ENCODE results near the gene TAOK2. TPM values are rescaled to one million over a fixed set of nuclear protein-coding genes. Genes with fewer than 3 reads are reported as not detected.

The TAOK2 gene
- total and polyA plus RNA-seq, 2 of the 13 experiments (the other 11 are each of a cell fraction or from before 2014, with no cell fraction given) = 17.4 to 43.2 TPM

DNA sequence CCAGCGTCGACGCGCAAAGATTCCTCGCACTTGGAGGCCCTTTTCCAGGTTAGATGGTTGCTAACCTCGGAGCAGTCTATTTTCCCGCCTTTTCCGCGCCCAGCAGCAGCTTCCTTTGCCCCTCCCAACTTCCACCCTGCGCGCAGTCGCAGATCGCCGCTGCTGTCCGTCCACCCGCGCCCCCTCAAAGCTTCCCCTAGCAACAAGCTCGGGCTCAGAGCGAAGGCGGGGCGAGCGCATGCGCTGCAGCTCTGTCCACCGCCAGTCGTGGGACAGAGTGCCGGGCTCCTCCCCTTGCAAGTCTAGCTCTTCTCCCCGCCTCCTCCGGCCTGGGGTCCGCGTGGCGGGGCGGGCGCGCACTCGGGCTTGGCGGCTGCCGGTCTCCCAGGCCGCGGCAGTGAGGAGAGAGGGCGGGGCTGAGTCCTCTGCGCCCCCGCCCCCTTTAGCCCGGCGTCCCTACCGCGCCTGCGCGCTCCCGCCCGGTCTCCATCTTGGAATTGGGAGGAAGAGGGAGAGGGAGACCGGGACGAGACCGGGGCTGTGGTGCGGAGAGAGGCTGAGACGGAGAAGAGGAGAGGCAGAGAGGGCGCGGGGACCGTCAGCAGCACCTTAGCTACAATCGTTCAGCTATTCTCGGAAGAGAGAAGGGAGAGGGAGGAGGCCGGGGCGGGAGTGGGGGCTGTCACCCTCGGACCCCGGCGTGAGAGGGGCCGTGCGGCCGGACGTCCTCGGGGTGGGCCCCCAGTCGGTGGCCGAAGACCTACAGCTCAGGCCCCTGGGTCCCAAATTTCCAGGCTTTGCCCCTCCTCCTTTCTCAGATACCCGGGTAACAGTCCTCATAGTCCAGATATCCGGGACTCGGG is at the start of gene TAOK2 (continued):
- peak; percentile 73 for TF ChIP-seq HIVEP1 (CRISPR knock-in tag; IDR thresholded peaks at IDR 0.05)
- TF ChIP-seq HOXA3 (CRISPR knock-in tag; IDR thresholded peaks at IDR 0.05) = peak; percentile 87
- TF ChIP-seq HCFC1 (IDR thresholded peaks at IDR 0.05; ENCODE audit: low read depth, low read length) = peak; percentile 29; the same call in 1 of the 2 replicates
- peak; percentile 98 for TF ChIP-seq CCDC6 (CRISPR knock-in tag; IDR thresholded peaks at IDR 0.05)
- TF ChIP-seq SNAI1 (CRISPR knock-in tag; IDR thresholded peaks at IDR 0.05; ENCODE audit: borderline replicate concordance) = peak; percentile 86; the same call in 1 of the 2 replicates
- peak; percentile 93 for TF ChIP-seq ATF7-NPFF (CRISPR knock-in tag; IDR thresholded peaks at IDR 0.05; ENCODE audit: low read depth)
- no peak for TF ChIP-seq SOX6 (IDR thresholded peaks at IDR 0.05)
- TF ChIP-seq SOX6 (CRISPR knock-in tag; IDR thresholded peaks at IDR 0.05) = peak; percentile 73
- peak; percentile 74 for TF ChIP-seq IRF2 (CRISPR knock-in tag; IDR thresholded peaks at IDR 0.05)
- TF ChIP-seq, protein P1, sequence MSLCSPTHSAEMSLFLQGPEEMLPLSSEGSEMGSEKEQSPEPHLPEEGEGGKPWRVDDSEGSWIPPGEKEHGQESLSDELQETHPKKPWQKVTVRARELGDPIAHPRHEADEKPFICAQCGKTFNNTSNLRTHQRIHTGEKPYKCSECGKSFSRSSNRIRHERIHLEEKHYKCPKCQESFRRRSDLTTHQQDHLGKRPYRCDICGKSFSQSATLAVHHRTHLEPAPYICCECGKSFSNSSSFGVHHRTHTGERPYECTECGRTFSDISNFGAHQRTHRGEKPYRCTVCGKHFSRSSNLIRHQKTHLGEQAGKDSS (CRISPR knock-in tag; IDR thresholded peaks at IDR 0.05; ENCODE audit: borderline replicate concordance, low read depth) = peak; percentile 90; the same call in 1 of the 2 replicates
- TF ChIP-seq FOXO1 (CRISPR knock-in tag; IDR thresholded peaks at IDR 0.05) = no peak; the same call in 1 of the 2 replicates
- no peak for TF ChIP-seq NCOA5 (CRISPR knock-in tag; IDR thresholded peaks at IDR 0.05)
- peak; percentile 16; the same call in 1 of the 2 replicates for TF ChIP-seq KDM6A (CRISPR knock-in tag; IDR thresholded peaks at IDR 0.05; ENCODE audit: low read depth)
- TF ChIP-seq CENPT (CRISPR knock-in tag; IDR thresholded peaks at IDR 0.05; ENCODE audit: low read depth) = peak; percentile 89; the same call in 1 of the 2 replicates
- TF ChIP-seq SP4 (CRISPR knock-in tag; IDR thresholded peaks at IDR 0.05) = peak; percentile 97
- peak; percentile 86 for TF ChIP-seq DMAP1 (CRISPR knock-in tag; IDR thresholded peaks at IDR 0.05)
- TF ChIP-seq REL (CRISPR knock-in tag; conservative IDR thresholded peaks at IDR 0.05) = no peak; the same call in 1 of the 2 replicates
- peak; percentile 95 for TF ChIP-seq ARNT2 (CRISPR knock-in tag; IDR thresholded peaks at IDR 0.05; ENCODE audit: low read depth)
- TF ChIP-seq KLF6 (CRISPR knock-in tag; IDR thresholded peaks at IDR 0.05) = peak; percentile 71; the same call in 1 of the 2 replicates
- TF ChIP-seq ZNF24 (IDR thresholded peaks at IDR 0.05) = no peak
- peak; percentile 68; the same call in 1 of the 2 replicates for TF ChIP-seq ZNF333 (CRISPR knock-in tag; IDR thresholded peaks at IDR 0.05; ENCODE audit: borderline replicate concordance)
- TF ChIP-seq GFI1 (CRISPR knock-in tag; IDR thresholded peaks at IDR 0.05; ENCODE audit: borderline replicate concordance) = peak; percentile 65; the same call in 1 of the 2 replicates
- TF ChIP-seq TAF1 (CRISPR knock-in tag; IDR thresholded peaks at IDR 0.05) = peak; percentile 83
- TF ChIP-seq ZNF564 (CRISPR knock-in tag; IDR thresholded peaks at IDR 0.05) = peak; percentile 68; the same call in 1 of the 2 replicates
- no peak for TF ChIP-seq ZNF530 (CRISPR knock-in tag; IDR thresholded peaks at IDR 0.05; ENCODE audit: low read depth)
- TF ChIP-seq, protein P2, sequence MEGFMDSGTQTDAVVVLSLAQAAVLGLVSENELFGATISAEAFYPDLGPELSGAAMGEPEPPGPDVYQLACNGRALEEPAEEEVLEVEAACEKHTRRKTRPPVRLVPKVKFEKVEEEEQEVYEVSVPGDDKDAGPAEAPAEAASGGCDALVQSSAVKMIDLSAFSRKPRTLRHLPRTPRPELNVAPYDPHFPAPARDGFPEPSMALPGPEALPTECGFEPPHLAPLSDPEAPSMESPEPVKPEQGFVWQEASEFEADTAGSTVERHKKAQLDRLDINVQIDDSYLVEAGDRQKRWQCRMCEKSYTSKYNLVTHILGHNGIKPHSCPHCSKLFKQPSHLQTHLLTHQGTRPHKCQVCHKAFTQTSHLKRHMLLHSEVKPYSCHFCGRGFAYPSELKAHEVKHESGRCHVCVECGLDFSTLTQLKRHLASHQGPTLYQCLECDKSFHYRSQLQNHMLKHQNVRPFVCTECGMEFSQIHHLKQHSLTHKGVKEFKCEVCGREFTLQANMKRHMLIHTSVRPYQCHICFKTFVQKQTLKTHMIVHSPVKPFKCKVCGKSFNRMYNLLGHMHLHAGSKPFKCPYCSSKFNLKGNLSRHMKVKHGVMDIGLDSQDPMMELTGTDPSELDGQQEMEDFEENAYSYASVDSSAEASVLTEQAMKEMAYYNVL (CRISPR knock-in tag; IDR thresholded peaks at IDR 0.05; ENCODE audit: borderline replicate concordance) = peak; percentile 75
- peak; percentile 65; the same call in 1 of the 2 replicates for TF ChIP-seq MIXL1 (CRISPR knock-in tag; IDR thresholded peaks at IDR 0.05)

Measured in HepG2 (cell line).